Measurements from ENCODE around the gene KBTBD4.

KBTBD4 gene

DNA sequence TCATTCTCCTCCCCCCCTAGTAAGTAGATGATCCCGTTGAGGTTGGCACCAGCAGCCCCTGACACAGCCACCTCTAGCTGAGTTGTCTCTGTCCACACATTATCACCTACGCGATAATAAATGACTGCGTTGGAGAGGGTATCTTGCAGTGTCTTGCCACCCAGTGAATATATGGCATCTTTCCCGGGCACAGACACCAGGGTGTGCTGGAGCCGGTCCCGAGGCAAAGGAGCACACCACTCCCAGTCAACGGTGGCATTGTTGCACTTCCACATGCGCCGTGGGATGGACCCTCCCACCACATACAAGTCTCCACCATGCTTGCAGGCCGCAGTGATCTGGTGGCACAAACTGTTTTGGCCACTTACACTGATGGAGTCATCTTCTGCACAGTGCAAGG, 5.4 kb downstream of the KBTBD4 start:
- DNase-seq (ENCODE audit: extremely low spot score): no peak
- POLR2A ChIA-PET: no interaction called here
- CTCF ChIA-PET: interaction anchor here (1.4 to 2.0 kb wide), 2 partner anchors 11 to 180 kb away, joined by 3 to 4 read pairs; no protein-coding TSS in a partner anchor
- TF ChIP-seq, protein P1, sequence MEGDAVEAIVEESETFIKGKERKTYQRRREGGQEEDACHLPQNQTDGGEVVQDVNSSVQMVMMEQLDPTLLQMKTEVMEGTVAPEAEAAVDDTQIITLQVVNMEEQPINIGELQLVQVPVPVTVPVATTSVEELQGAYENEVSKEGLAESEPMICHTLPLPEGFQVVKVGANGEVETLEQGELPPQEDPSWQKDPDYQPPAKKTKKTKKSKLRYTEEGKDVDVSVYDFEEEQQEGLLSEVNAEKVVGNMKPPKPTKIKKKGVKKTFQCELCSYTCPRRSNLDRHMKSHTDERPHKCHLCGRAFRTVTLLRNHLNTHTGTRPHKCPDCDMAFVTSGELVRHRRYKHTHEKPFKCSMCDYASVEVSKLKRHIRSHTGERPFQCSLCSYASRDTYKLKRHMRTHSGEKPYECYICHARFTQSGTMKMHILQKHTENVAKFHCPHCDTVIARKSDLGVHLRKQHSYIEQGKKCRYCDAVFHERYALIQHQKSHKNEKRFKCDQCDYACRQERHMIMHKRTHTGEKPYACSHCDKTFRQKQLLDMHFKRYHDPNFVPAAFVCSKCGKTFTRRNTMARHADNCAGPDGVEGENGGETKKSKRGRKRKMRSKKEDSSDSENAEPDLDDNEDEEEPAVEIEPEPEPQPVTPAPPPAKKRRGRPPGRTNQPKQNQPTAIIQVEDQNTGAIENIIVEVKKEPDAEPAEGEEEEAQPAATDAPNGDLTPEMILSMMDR (IDR thresholded peaks at IDR 0.05; ENCODE audit: control extremely low read depth, extremely low read depth, low read depth, missing control alignments): no peak

DNA sequence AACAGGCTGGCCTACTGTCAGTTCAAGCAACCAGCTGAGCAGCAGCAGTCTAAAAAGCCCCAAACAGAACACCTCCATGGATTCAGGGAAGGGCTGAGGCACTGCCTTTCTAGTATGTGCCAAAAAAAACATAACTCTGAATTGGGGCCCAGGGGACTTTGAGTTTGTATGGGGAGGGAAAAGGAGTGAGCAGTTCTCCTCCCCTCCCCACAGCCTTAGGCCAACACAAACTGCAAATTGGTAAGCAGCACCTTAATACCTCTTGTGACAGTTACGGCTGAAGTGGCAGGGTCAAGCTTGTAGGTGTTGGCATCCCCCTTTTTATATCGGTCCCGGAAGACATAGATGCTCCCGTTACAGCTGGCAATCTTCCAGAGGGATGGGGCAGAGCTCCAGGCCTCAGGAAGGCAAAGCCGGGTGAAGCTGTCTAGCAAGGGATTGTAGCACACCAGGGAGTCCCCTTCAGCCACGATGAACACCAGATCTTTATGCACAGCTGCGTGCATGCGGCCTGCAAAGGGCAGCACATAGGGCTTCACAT, 6.0 kb downstream of the KBTBD4 start:
- ChIA-PET CTCF (interaction anchor here (1.0 to 2.0 kb wide), 3 partner anchors 12 to 179 kb away, joined by 3 to 4 read pairs (median 4); partner anchors contain the start of gene CELF1), POLR2A (no interaction called here)
- TF ChIP-seq, protein P1 (IDR thresholded peaks at IDR 0.05; ENCODE audit: control extremely low read depth, extremely low read depth, low read depth, missing control alignments): no peak
- no peak for DNase-seq (ENCODE audit: extremely low spot score)

DNA sequence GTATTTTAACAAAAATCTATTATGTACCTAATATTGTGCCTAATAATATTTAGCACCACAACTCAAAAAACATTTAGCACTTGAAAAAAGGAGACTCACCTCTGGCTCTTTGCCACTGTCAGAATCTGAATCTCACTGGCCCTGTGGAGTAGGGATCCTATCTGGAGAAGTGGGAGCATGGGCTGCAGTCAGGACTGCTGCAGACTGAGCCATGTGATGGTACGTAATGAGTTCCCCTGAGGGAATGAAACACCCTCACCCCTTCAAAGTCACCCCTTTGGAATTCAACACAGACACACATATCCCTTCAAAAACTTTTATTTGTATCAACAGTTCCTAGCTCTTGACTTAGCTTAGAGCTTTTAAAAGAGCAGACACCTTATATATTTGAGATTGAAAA, 6.9 kb downstream of the KBTBD4 start:
- TF ChIP-seq, protein P1 (IDR thresholded peaks at IDR 0.05; ENCODE audit: control extremely low read depth, extremely low read depth, low read depth, missing control alignments): no peak
- POLR2A ChIA-PET: no interaction called here
- no peak for DNase-seq (ENCODE audit: extremely low spot score)
- CTCF ChIA-PET: interaction anchor here (1.0 to 1.4 kb wide), 2 partner anchors 19 to 38 kb away, joined by 4 read pairs; partner anchors contain the start of gene CELF1

DNA sequence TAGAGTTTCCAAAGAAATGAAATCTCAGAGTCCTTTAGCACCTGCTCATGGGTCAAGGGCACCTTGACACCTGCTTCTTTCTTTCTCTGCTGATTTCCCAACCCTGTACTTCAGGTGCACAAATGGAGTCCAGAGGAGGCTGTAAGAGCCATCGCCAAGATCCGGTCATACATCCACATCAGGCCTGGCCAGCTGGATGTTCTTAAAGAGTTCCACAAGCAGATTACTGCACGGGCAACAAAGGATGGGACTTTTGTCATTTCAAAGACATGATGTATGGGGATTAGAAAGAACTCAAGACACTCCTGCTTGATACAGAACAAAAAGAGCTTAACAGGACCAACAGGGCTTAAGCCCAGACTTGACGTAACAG, 7.4 kb downstream of the KBTBD4 start:
- DNase-seq (ENCODE audit: extremely low spot score): no peak
- CTCF ChIA-PET: interaction anchor here (1.4 kb wide), 1 partner anchor 37 kb away, joined by 4 read pairs; no protein-coding TSS in a partner anchor
- POLR2A ChIA-PET: no interaction called here
- TF ChIP-seq, protein P1 (IDR thresholded peaks at IDR 0.05; ENCODE audit: control extremely low read depth, extremely low read depth, low read depth, missing control alignments): no peak

DNA sequence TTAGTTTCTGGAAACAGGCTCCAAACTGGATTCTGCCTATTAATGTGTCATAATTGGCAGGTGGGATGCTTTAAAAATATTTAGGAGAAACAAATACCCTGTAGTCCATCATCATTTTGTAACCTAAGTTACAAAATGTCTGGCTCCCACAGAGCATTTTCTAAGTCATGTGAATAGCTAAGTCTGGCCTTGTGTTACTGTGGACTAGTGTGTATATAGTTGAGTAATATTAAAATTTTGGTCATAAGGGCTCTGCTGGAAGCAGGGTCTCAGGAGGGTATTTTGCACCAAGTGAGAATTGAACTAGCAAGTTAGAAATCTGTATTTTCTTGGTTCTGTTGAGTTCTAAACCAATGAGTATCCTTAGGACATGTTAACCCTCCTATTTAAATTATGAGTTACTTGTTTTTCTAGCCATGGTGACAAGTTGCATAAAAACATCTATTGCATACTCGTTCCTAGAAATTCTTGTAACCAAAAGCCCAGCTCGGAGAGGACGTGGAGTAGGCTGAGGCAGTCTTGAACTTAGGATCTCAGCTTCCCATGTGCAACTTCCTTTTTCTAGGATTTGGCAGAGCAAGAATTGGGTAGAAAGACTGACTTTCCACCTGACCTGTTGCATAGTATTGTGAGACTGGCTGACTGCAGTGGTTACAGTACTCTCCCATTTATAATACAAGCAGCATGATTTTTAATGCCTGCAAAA, 8.0 kb downstream of the KBTBD4 start:
- ChIA-PET POLR2A (interaction anchor here (0.6 kb wide), 1 partner anchor 371 kb away, joined by 3 read pairs; no protein-coding TSS in a partner anchor), CTCF (interaction anchor here (0.9 to 1.4 kb wide), 2 partner anchors 17 to 37 kb away, joined by 4 to 5 read pairs; no protein-coding TSS in a partner anchor)
- TF ChIP-seq, protein P1 (IDR thresholded peaks at IDR 0.05; ENCODE audit: control extremely low read depth, extremely low read depth, low read depth, missing control alignments): no peak
- no peak for DNase-seq (ENCODE audit: extremely low spot score)

DNA sequence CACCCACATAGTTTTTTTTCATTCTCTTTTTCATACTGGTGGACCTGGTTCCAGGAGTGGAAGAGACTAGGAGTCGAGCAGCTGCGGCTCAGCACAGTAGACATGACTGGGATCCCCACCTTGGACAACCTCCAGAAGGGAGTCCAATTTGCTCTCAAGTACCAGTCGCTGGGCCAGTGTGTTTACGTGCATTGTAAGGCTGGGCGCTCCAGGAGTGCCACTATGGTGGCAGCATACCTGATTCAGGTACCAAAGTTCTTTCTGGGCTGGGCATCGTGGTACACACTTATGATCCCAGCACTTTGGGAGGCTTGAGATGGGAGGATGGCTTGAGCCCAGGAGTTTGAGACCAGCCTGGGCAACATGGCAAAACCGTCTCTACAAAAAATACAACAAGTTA, 9.1 kb downstream of the KBTBD4 start:
- DNase-seq (ENCODE audit: extremely low spot score): no peak
- ChIA-PET POLR2A (interaction anchor here (0.7 kb wide), 1 partner anchor 254 kb away, joined by 4 read pairs; no protein-coding TSS in a partner anchor), CTCF (interaction anchor here (0.9 kb wide), 1 partner anchor 16 kb away, joined by 5 read pairs; no protein-coding TSS in a partner anchor)
- TF ChIP-seq, protein P1 (IDR thresholded peaks at IDR 0.05; ENCODE audit: control extremely low read depth, extremely low read depth, low read depth, missing control alignments): no peak

Measured in GM10248 (cell line).